Activated T-helper 1 cell treated with anti-CD3 and anti-CD28 coated beads, Interleukin-2, amount 50 U/mL, for 16 hours (primary cell): ENCODE results near the gene EPHA2.
"Not testable (repeated sequence)": the region's sequence is repeated elsewhere in the genome, so short reads cannot be mapped to it uniquely, and the experiment has no call there.

Experiments used
- DNase-seq, 2 donors: peaks; one replicate each; pipeline ENCODE4 v3.0.0-alpha.2; 2020; ENCODE audit warnings: low read depth in 1 of 2, low spot score in 1 of 2

The EPHA2 gene

GRCh38 chr1:16122350-16122881, 33.5 kb downstream of the EPHA2 start:
- DNase-seq: no peak

GRCh38 chr1:16120940-16121410, 34.9 kb downstream of the EPHA2 start:
- DNase-seq: no peak

- no peak for DNase-seq
Measured at GRCh38 chr1:16120407-16120806, 35.5 kb downstream of the EPHA2 start.

- DNase-seq: no peak
Measured at GRCh38 chr1:16119926-16120325, 35.9 kb downstream of the EPHA2 start.

GRCh38 chr1:16119504-16119903, 36.4 kb downstream of the EPHA2 start:
- DNase-seq: no peak

GRCh38 chr1:16118706-16119105, 37.2 kb downstream of the EPHA2 start:
- DNase-seq: no peak

- no peak for DNase-seq
Measured at GRCh38 chr1:16117936-16118335, 37.9 kb downstream of the EPHA2 start.

GRCh38 chr1:16117369-16117768, 38.5 kb downstream of the EPHA2 start:
- no peak for DNase-seq

- DNase-seq: no peak
Measured at GRCh38 chr1:16116625-16117024, 39.2 kb downstream of the EPHA2 start.

GRCh38 chr1:16116002-16116401, 39.9 kb downstream of the EPHA2 start:
- DNase-seq: no peak

GRCh38 chr1:16115468-16115983, 40.3 kb downstream of the EPHA2 start:
- no peak for DNase-seq

GRCh38 chr1:16114527-16115467, 41.1 kb downstream of the EPHA2 start:
- DNase-seq: no peak

- DNase-seq: no peak
Measured at GRCh38 chr1:16112596-16113555, 43.0 kb downstream of the EPHA2 start.

- DNase-seq: no peak
Measured at GRCh38 chr1:16111771-16112595, 43.9 kb downstream of the EPHA2 start.

GRCh38 chr1:16110884-16111283, 45.0 kb downstream of the EPHA2 start:
- DNase-seq: no peak

- no peak for DNase-seq
Measured at GRCh38 chr1:16110456-16110855, 45.4 kb downstream of the EPHA2 start.

- no peak for DNase-seq
Measured at GRCh38 chr1:16109571-16109970, 46.3 kb downstream of the EPHA2 start.

GRCh38 chr1:16107039-16107438, 48.8 kb downstream of the EPHA2 start:
- not testable (repeated sequence) for DNase-seq

GRCh38 chr1:16101623-16102022, 54.2 kb downstream of the EPHA2 start:
- DNase-seq: no peak

GRCh38 chr1:16099412-16099811, 56.5 kb downstream of the EPHA2 start:
- no peak for DNase-seq
